H9 (cell line): Measurements from ENCODE around the gene C10orf71. TPM values are rescaled to one million over a fixed set of nuclear protein-coding genes. Genes with fewer than 3 reads are reported as not detected.
A peak's percentile ranks its signal among the peaks of the same experiment; 100 is the strongest.

Experiments
- DNase-seq: peaks from one replicate; pipeline ENCODE4 v3.0.0-alpha.2; 2017
- H2AFZ ChIP-seq: one replicate; pipeline ENCODE4 v1.6.1; 2013; ENCODE audit warnings: mild to moderate bottlenecking, low read length, control low read depth, moderate library complexity
- H2AK5ac ChIP-seq: 2 replicates; pipeline ENCODE4 v1.6.1; 2013; ENCODE audit warnings: low read length, control low read depth, mixed read lengths; ENCODE audit not compliant: insufficient read length
- H2BK120ac ChIP-seq: one replicate; pipeline ENCODE4 v1.6.1; 2013; ENCODE audit warnings: low read depth, mild to moderate bottlenecking, low read length, control low read depth, inconsistent platforms; ENCODE audit not compliant: poor library complexity, severe bottlenecking
- H2BK12ac ChIP-seq: 2 replicates; pipeline ENCODE4 v1.6.1; 2013; ENCODE audit warnings: low read length, control low read depth, mixed read lengths, low read depth; ENCODE audit not compliant: insufficient read length
- H2BK15ac ChIP-seq: 2 replicates; pipeline ENCODE4 v1.6.1; 2013; ENCODE audit warnings: low read depth, low read length, control low read depth
- H2BK20ac ChIP-seq: one replicate; pipeline ENCODE4 v1.6.1; 2013; ENCODE audit warnings: low read depth, mild to moderate bottlenecking, low read length, control low read depth, inconsistent platforms; ENCODE audit not compliant: poor library complexity, severe bottlenecking
- H2BK5ac ChIP-seq: 2 replicates; pipeline ENCODE4 v1.6.1; 2013; ENCODE audit warnings: low read length, control low read depth, mixed read lengths; ENCODE audit not compliant: insufficient read length
- H3K14ac ChIP-seq: 2 replicates; pipeline ENCODE4 v1.6.1; 2013; ENCODE audit warnings: low read length, control low read depth; ENCODE audit not compliant: insufficient read depth
- H3K18ac ChIP-seq: 2 replicates; pipeline ENCODE4 v1.6.1; 2013; ENCODE audit warnings: low read depth, mild to moderate bottlenecking, mixed read lengths, low read length, control low read depth; ENCODE audit not compliant: insufficient read length
- H3K23ac ChIP-seq: 2 replicates; pipeline ENCODE4 v1.6.1; 2013; ENCODE audit warnings: low read length, control low read depth, mixed read lengths, low read depth; ENCODE audit not compliant: insufficient read length
- H3K23me2 ChIP-seq: 2 replicates; pipeline ENCODE4 v1.6.1; 2013; ENCODE audit warnings: low read depth, mild to moderate bottlenecking, mixed read lengths, low read length, control low read depth; ENCODE audit not compliant: insufficient read length, poor library complexity, severe bottlenecking
- H3K27ac ChIP-seq: 2 replicates; pipeline ENCODE4 v1.5.1; 2013; ENCODE audit warnings: low read length, control low read depth, mixed read lengths, low read depth; ENCODE audit not compliant: insufficient read length
- H3K27me3 ChIP-seq: 2 replicates; pipeline ENCODE4 v1.6.1; 2013; ENCODE audit warnings: low read length, control low read depth, inconsistent platforms; ENCODE audit not compliant: insufficient read depth
- H3K4ac ChIP-seq: 2 replicates; pipeline ENCODE4 v1.6.1; 2013; ENCODE audit warnings: low read depth, mild to moderate bottlenecking, control low read depth, inconsistent platforms, low read length, moderate library complexity
- H3K4me1 ChIP-seq: 2 replicates; pipeline ENCODE4 v1.6.1; 2013; ENCODE audit warnings: low read length, control low read depth, inconsistent platforms; ENCODE audit not compliant: insufficient read depth
- H3K4me2 ChIP-seq: 2 replicates; pipeline ENCODE4 v1.6.1; 2013; ENCODE audit warnings: low read length, control low read depth, mixed read lengths; ENCODE audit not compliant: insufficient read length, insufficient read depth
- H3K56ac ChIP-seq: 2 replicates; pipeline ENCODE4 v1.6.1; 2013; ENCODE audit warnings: low read depth, mild to moderate bottlenecking, mixed read lengths, low read length, control low read depth; ENCODE audit not compliant: insufficient read length
- H3K79me1 ChIP-seq: 2 replicates; pipeline ENCODE4 v1.6.1; 2013; ENCODE audit warnings: low read depth, mild to moderate bottlenecking, moderate library complexity, low read length, control low read depth, inconsistent platforms; ENCODE audit not compliant: insufficient read depth, poor library complexity, severe bottlenecking
- H3K79me2 ChIP-seq: 2 replicates; pipeline ENCODE4 v1.6.1; 2013; ENCODE audit warnings: low read length, control low read depth, inconsistent platforms; ENCODE audit not compliant: insufficient read depth
- H3K9ac ChIP-seq: 2 replicates; pipeline ENCODE4 v1.6.1; 2013; ENCODE audit warnings: low read length, control low read depth, mixed read lengths; ENCODE audit not compliant: insufficient read length; ENCODE audit errors: extremely low read depth
- H3K9me3 ChIP-seq: one replicate; pipeline ENCODE4 v1.6.1; 2013; ENCODE audit warnings: low read depth, low read length, inconsistent platforms; ENCODE audit not compliant: control insufficient read depth
- H3T11ph ChIP-seq: one replicate; pipeline ENCODE4 v1.6.1; 2013; ENCODE audit warnings: mild to moderate bottlenecking, low read length, control low read depth, inconsistent platforms
- H4K20me1 ChIP-seq: one replicate; pipeline ENCODE4 v1.6.1; 2013; ENCODE audit not compliant: control insufficient read depth, insufficient read length, insufficient read depth
- H4K5ac ChIP-seq: 2 replicates; pipeline ENCODE4 v1.6.1; 2013; ENCODE audit warnings: low read depth, mild to moderate bottlenecking, mixed read lengths, low read length, control low read depth; ENCODE audit not compliant: insufficient read length
- H4K8ac ChIP-seq: replicated peaks from 2 replicates; pipeline ENCODE4 v1.6.1; 2013; ENCODE audit warnings: low read length, control low read depth, mixed read lengths, low read depth; ENCODE audit not compliant: insufficient read length
- H4K91ac ChIP-seq: 2 replicates; pipeline ENCODE4 v1.6.1; 2013; ENCODE audit warnings: low read depth, mild to moderate bottlenecking, moderate library complexity, mixed read lengths, low read length, control low read depth; ENCODE audit not compliant: insufficient read length
- H3K27ac Mint-ChIP-seq, 3 experiments: 2 replicates in 2 of 3; 3 replicates in 1 of 3; pipeline ENCODE4 v1.8.0; 2020 to 2021; ENCODE audit warnings: mixed read lengths in 3 of 3, mild to moderate bottlenecking in 1 of 3, moderate library complexity in 1 of 3
- H3K27me3 Mint-ChIP-seq: 2 replicates; pipeline ENCODE4 v1.8.0; 2021; ENCODE audit warnings: low read depth, mild to moderate bottlenecking, moderate library complexity, mixed read lengths
- H3K36me3 Mint-ChIP-seq, 3 experiments: 2 replicates in 2 of 3; 3 replicates in 1 of 3; pipeline ENCODE4 v1.8.0; 2020 to 2021; ENCODE audit warnings: low read depth in 3 of 3, mixed read lengths in 3 of 3; ENCODE audit not compliant: insufficient read depth in 1 of 3
- H3K4me1 Mint-ChIP-seq, 2 experiments: 2 replicates each; pipeline ENCODE4 v1.8.0; 2020; ENCODE audit warnings: mixed read lengths in 2 of 2
- H3K4me3 Mint-ChIP-seq, 2 experiments: 2 replicates in 1 of 2; 3 replicates in 1 of 2; pipeline ENCODE4 v1.8.0; 2020 to 2021; ENCODE audit warnings: mild to moderate bottlenecking in 2 of 2, mixed read lengths in 2 of 2, moderate library complexity in 1 of 2
- H3K9me3 Mint-ChIP-seq, 2 experiments: 2 replicates in 1 of 2; 3 replicates in 1 of 2; pipeline ENCODE4 v1.8.0; 2020; ENCODE audit warnings: mild to moderate bottlenecking in 2 of 2, mixed read lengths in 2 of 2, moderate library complexity in 1 of 2
- WGBS: extraction: QIAGEN DNeasy Blood & Tissue Kit; methylation state at CpG from one replicate; pipeline ENCODE4 v1.1.7; 2013; ENCODE audit warnings: missing lambda C conversion rate, low lambda C conversion rate, mixed read lengths; ENCODE audit not compliant: insufficient read length; ENCODE audit errors: extremely low coverage; 5-methylcytosine and 5-hydroxymethylcytosine counted together
- total RNA-seq: library from RNA; stranded (reverse); gene quantifications from 2 replicates; pipeline ENCODE4 v1.2.1, GENCODE V29; 2021
- TF ChIP-seq, protein P1 (sequence below): fragments of 200-600 bp; sonication (generic); conservative IDR thresholded peaks from 3 replicates; pipeline ENCODE4 v1.8.0; 2021; ENCODE audit warnings: antibody characterized with exemption, mild to moderate bottlenecking

C10orf71 gene
- total RNA-seq, 1 experiment from 2014 or later, result not detected

GRCh38 chr10:49324711-49325110 lies 25.7 kb downstream of the C10orf71 start:
- TF ChIP-seq, protein P1, sequence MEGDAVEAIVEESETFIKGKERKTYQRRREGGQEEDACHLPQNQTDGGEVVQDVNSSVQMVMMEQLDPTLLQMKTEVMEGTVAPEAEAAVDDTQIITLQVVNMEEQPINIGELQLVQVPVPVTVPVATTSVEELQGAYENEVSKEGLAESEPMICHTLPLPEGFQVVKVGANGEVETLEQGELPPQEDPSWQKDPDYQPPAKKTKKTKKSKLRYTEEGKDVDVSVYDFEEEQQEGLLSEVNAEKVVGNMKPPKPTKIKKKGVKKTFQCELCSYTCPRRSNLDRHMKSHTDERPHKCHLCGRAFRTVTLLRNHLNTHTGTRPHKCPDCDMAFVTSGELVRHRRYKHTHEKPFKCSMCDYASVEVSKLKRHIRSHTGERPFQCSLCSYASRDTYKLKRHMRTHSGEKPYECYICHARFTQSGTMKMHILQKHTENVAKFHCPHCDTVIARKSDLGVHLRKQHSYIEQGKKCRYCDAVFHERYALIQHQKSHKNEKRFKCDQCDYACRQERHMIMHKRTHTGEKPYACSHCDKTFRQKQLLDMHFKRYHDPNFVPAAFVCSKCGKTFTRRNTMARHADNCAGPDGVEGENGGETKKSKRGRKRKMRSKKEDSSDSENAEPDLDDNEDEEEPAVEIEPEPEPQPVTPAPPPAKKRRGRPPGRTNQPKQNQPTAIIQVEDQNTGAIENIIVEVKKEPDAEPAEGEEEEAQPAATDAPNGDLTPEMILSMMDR, result peak; percentile 55; the same call in 2 of the 3 replicates
- no peak overlapping the region for H2BK12ac ChIP-seq
- peak; percentile 44 for DNase-seq
- H3K14ac ChIP-seq, result no peak overlapping the region
- H3K79me2 ChIP-seq, result no peaks in the 10 kb centered on the region
- H4K20me1 ChIP-seq, result no peaks in the 10 kb centered on the region
- H2BK15ac ChIP-seq, result no peak overlapping the region
- H4K5ac ChIP-seq, result no peak overlapping the region
- WGBS, result no CpG with 5 or more reads among the region's 4 CpGs
- no peak overlapping the region for H3K23ac ChIP-seq
- no peaks in the 10 kb centered on the region for H3K27me3 ChIP-seq
- H3K56ac ChIP-seq, result no peak overlapping the region
- H3K18ac ChIP-seq, result no peak overlapping the region
- H3K4ac ChIP-seq, result no peak overlapping the region
- no peak overlapping the region for H3K27ac ChIP-seq
- H2AK5ac ChIP-seq, result no peak overlapping the region
- H3K23me2 ChIP-seq, result no peaks in the 10 kb centered on the region
- H3K27ac Mint-ChIP-seq, result no peak overlapping the region
- H4K8ac ChIP-seq, result no peak overlapping the region
- H3K9me3 ChIP-seq, result no peaks in the 10 kb centered on the region
- no peak overlapping the region for H4K91ac ChIP-seq
- no peaks in the 10 kb centered on the region; a peak in 1 of 5 replicates for H3K9me3 Mint-ChIP-seq
- H3K9ac ChIP-seq, result no peak overlapping the region
- H3K27me3 Mint-ChIP-seq, result peaks cover 8% of the 10 kb centered on the region
- H2AFZ ChIP-seq, result no peak overlapping the region
- peaks cover 4 to 6% of the 10 kb centered on the region in 2 experiments for H3K4me1 Mint-ChIP-seq
- H2BK20ac ChIP-seq, result no peak overlapping the region
- H3T11ph ChIP-seq, result no peak overlapping the region
- no peak overlapping the region for H2BK5ac ChIP-seq
- H3K4me3 Mint-ChIP-seq, result no peak overlapping the region
- no peaks in the 10 kb centered on the region for H3K79me1 ChIP-seq
- H3K4me2 ChIP-seq, result no peak overlapping the region
- no peaks in the 10 kb centered on the region for H3K4me1 ChIP-seq
- H2BK120ac ChIP-seq, result no peak overlapping the region
- no peaks in the 10 kb centered on the region for H3K36me3 Mint-ChIP-seq
